SK-N-SH (cell line): ENCODE results near the gene MTF1. TPM values are rescaled to one million over a fixed set of nuclear protein-coding genes. Genes with fewer than 3 reads are reported as not detected.

Experiments
- CTCF ChIA-PET: fragments of 300-600, 350-600 bp; formaldehyde crosslinking; extraction: SDS; loops from one replicate; lab custom pipeline; 2021; lab: Yijun Ruan, JAX
- POLR2A ChIA-PET: fragments of 350-600 bp; sonication (Branson Sonifier 250); formaldehyde crosslinking; extraction: SDS; loops from one replicate; lab custom pipeline; 2020; ENCODE audit warnings: antibody characterized with exemption, inconsistent platforms; lab: Yijun Ruan, JAX
- DNase-seq: peaks from one replicate; pipeline ENCODE4 v3.0.0; 2012
- H2AFZ ChIP-seq: fragments of 200-600 bp; sonication (generic); 2 replicates; pipeline ENCODE4 v1.8.1; 2016; ENCODE audit warnings: antibody characterized with exemption, mild to moderate bottlenecking, low read depth
- H3F3A ChIP-seq: fragments of 200-600 bp; sonication (generic); replicated peaks from 2 replicates; pipeline ENCODE3; 2016; ENCODE audit warnings: antibody characterized with exemption, mild to moderate bottlenecking; ENCODE audit not compliant: insufficient read depth
- H3K27ac ChIP-seq, 2 experiments: fragments of 200-500 bp in 1 of 2; fragments of 200-600 bp in 1 of 2; sonication (Bioruptor generic) in 1 of 2; sonication (generic), shearing (Covaris generic) in 1 of 2; 2 replicates each; pipeline versions ENCODE4 v1.5.1 to v1.6.1; 2014 to 2016; ENCODE audit warnings: low read depth in 2 of 2, inconsistent platforms in 1 of 2, low read length in 1 of 2, mild to moderate bottlenecking in 1 of 2, mixed read lengths in 1 of 2
- H3K27me3 ChIP-seq: fragments of 200-600 bp; sonication (generic), shearing (Covaris generic); 2 replicates; pipeline ENCODE4 v1.6.1; 2016; ENCODE audit warnings: mixed run types; ENCODE audit not compliant: insufficient read depth
- H3K36me3 ChIP-seq, 2 experiments: fragments of 200-500 bp in 1 of 2; fragments of 200-600 bp in 1 of 2; sonication (Bioruptor generic) in 1 of 2; sonication (generic) in 1 of 2; replicated peaks in 1 of 2; 2 replicates each; pipeline versions ENCODE3 to v1.5.1; 2014 to 2016; ENCODE audit warnings: low read length in 1 of 2, mild to moderate bottlenecking in 1 of 2; ENCODE audit not compliant: insufficient read depth in 2 of 2, control insufficient read depth in 1 of 2
- H3K4me1 ChIP-seq, 2 experiments: fragments of 200-500 bp in 1 of 2; fragments of 200-600 bp in 1 of 2; sonication (Bioruptor generic) in 1 of 2; sonication (generic), shearing (Covaris generic) in 1 of 2; 2 replicates each; pipeline versions ENCODE4 v1.5.1 to v1.6.1; 2014 to 2016; ENCODE audit warnings: low read depth in 1 of 2, low read length in 1 of 2, mixed run types in 1 of 2; ENCODE audit not compliant: insufficient read depth in 2 of 2, control insufficient read depth in 1 of 2
- H3K4me2 ChIP-seq: fragments of 200-600 bp; sonication (generic), shearing (Covaris generic); 2 replicates; pipeline ENCODE4 v1.6.1; 2017; ENCODE audit warnings: mixed run types
- H3K4me3 ChIP-seq, 2 experiments: fragments of 200-500 bp in 1 of 2; fragments of 200-600 bp in 1 of 2; sonication (Bioruptor generic) in 1 of 2; sonication (generic), shearing (Covaris generic) in 1 of 2; 2 replicates each; pipeline versions ENCODE4 v1.5.1 to v1.8.1; 2014 to 2016; ENCODE audit warnings: low read depth in 2 of 2, inconsistent platforms in 1 of 2, low read length in 1 of 2, mild to moderate bottlenecking in 1 of 2, mixed read lengths in 1 of 2, moderate library complexity in 1 of 2
- H3K79me2 ChIP-seq: fragments of 200-600 bp; sonication (generic); 2 replicates; pipeline ENCODE4 v1.8.1; 2017; ENCODE audit warnings: mild to moderate bottlenecking; ENCODE audit not compliant: insufficient read depth
- H3K9ac ChIP-seq: fragments of 200-600 bp; sonication (generic); 2 replicates; pipeline ENCODE4 v1.6.1; 2017; ENCODE audit warnings: mixed run types
- H3K9me2 ChIP-seq: fragments of 200-600 bp; sonication (generic); 2 replicates; pipeline ENCODE4 v1.6.1; 2017; ENCODE audit warnings: mixed run types
- H3K9me3 ChIP-seq: fragments of 200-600 bp; sonication (generic); 2 replicates; pipeline ENCODE4 v1.6.1; 2017; ENCODE audit warnings: mixed run types, mild to moderate bottlenecking, moderate library complexity
- H4K20me1 ChIP-seq: fragments of 200-600 bp; sonication (generic); 2 replicates; pipeline ENCODE4 v1.6.1; 2017; ENCODE audit warnings: mild to moderate bottlenecking, mixed run types; ENCODE audit not compliant: insufficient read depth
- CHD2 ChIP-seq: fragments of 150-350 bp; IDR thresholded peaks from 2 replicates; pipeline ENCODE4 v1.6.1; 2018; ENCODE audit warnings: low read length; ENCODE audit not compliant: partially characterized antibody
- ELF1 ChIP-seq: IDR thresholded peaks from 2 replicates; pipeline ENCODE4 v1.4.0; 2012
- EZH2phosphoT487 ChIP-seq: fragments of 200-600 bp; sonication (generic); IDR thresholded peaks from 2 replicates; pipeline ENCODE4 v1.6.1; 2017; ENCODE audit warnings: low read depth, mixed run types, mild to moderate bottlenecking, antibody characterized with exemption, moderate library complexity, borderline replicate concordance
- FOSL2 ChIP-seq: IDR thresholded peaks from 2 replicates; pipeline ENCODE4 v1.4.0; 2012; ENCODE audit warnings: low read depth, mild to moderate bottlenecking, moderate library complexity, borderline replicate concordance
- FOXJ3 ChIP-seq: sonication (generic); formaldehyde crosslinking; IDR thresholded peaks from 2 replicates; pipeline ENCODE4 v1.5.1; 2020; ENCODE audit warnings: mild to moderate bottlenecking, missing genetic modification reagents
- FOXM1 ChIP-seq: IDR thresholded peaks from 2 replicates; pipeline ENCODE4 v1.4.0; 2012; ENCODE audit warnings: low read depth, mild to moderate bottlenecking
- GABPA ChIP-seq: IDR thresholded peaks from 2 replicates; pipeline ENCODE4 v1.4.0; 2012; ENCODE audit warnings: low read depth, mild to moderate bottlenecking
- GATA2 ChIP-seq: sonication (generic); formaldehyde crosslinking; IDR thresholded peaks from 2 replicates; pipeline ENCODE4 v1.5.0; 2020; ENCODE audit warnings: mild to moderate bottlenecking, missing genetic modification reagents
- JUND ChIP-seq: IDR thresholded peaks from 2 replicates; pipeline ENCODE4 v1.4.0; 2012
- MEF2A ChIP-seq: IDR thresholded peaks from 2 replicates; pipeline ENCODE4 v1.4.0; 2012; ENCODE audit warnings: low read depth, borderline replicate concordance
- MXI1 ChIP-seq: IDR thresholded peaks from 2 replicates; pipeline ENCODE4 v1.6.1; 2012; ENCODE audit warnings: mild to moderate bottlenecking, low read depth, low read length, improper control_type of control experiment
- NFIC ChIP-seq: IDR thresholded peaks from 2 replicates; pipeline ENCODE4 v1.4.0; 2012; ENCODE audit warnings: borderline replicate concordance
- RFX5 ChIP-seq: IDR thresholded peaks from 2 replicates; pipeline ENCODE4 v1.6.1; 2012; ENCODE audit warnings: mild to moderate bottlenecking, improper control_type of control experiment, low read length
- RXRA ChIP-seq: IDR thresholded peaks from 2 replicates; pipeline ENCODE4 v1.4.0; 2012; ENCODE audit warnings: low read depth, mild to moderate bottlenecking, borderline replicate concordance
- SIN3A ChIP-seq: IDR thresholded peaks from 2 replicates; pipeline ENCODE4 v1.6.1; 2012; ENCODE audit warnings: low read depth, mild to moderate bottlenecking, low read length, moderate library complexity, borderline replicate concordance
- SMC3 ChIP-seq: IDR thresholded peaks from 2 replicates; pipeline ENCODE4 v1.6.1; 2012; ENCODE audit warnings: low read depth, low read length, improper control_type of control experiment
- TEAD4 ChIP-seq: IDR thresholded peaks from 2 replicates; pipeline ENCODE4 v1.4.0; 2012; ENCODE audit warnings: mild to moderate bottlenecking, borderline replicate concordance; ENCODE audit not compliant: insufficient read depth
- WGBS: methylation state at CpG from one replicate; pipeline ENCODE4 v1.1.6; 2017; ENCODE audit warnings: low lambda C conversion rate; 5-methylcytosine and 5-hydroxymethylcytosine counted together
- polyA plus RNA-seq, 3 experiments: library from polyadenylated mRNA; depleted of rRNA; stranded (reverse); fragments of >200 nt; gene quantifications; 2 replicates each; pipeline ENCODE4 v1.2.3, GENCODE V29; 2012
- TF ChIP-seq, protein P1 (sequence below): fragments of 150-350 bp; IDR thresholded peaks from 2 replicates; pipeline ENCODE4 v1.6.1; 2016; ENCODE audit warnings: mild to moderate bottlenecking, low read depth, low read length
- TF ChIP-seq, protein P2 (sequence below): IDR thresholded peaks from 2 replicates; pipeline ENCODE4 v1.4.0; 2012; ENCODE audit warnings: low read depth
- TF ChIP-seq, protein P3 (sequence below): IDR thresholded peaks from 2 replicates; pipeline ENCODE4 v1.4.0; 2012; ENCODE audit warnings: low read depth, borderline replicate concordance
- TF ChIP-seq, protein P4 (sequence below): fragments of 200-600 bp; sonication (generic); IDR thresholded peaks from 2 replicates; pipeline ENCODE4 v1.6.1; 2017; ENCODE audit warnings: antibody characterized with exemption, mild to moderate bottlenecking, moderate library complexity
- TF ChIP-seq, protein P5 (sequence below): IDR thresholded peaks from 2 replicates; pipeline ENCODE4 v1.4.0; 2012; ENCODE audit warnings: low read depth, borderline replicate concordance

The MTF1 gene
- polyA plus RNA-seq, 1 of the 3 experiments (the other 2 are of a cell fraction) = 5.0 TPM

DNA sequence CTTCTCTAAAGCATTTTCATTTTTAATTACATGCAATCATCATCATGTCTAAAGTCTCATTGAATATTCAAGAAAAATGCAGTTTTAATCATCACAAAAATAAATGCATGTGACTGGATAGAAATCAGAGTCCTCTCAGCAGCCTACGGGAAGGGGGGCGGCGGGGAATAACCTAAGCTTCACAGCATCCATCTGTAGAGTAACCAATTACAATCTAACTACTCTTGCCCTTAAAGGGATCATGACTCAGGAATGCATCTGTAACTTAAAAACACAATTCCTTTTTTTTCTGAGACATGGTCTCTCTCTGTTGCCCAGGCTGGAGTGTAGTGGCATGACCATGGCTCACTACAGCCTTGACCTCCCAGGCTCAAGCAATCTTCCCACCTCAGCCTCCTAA lies 22.6 kb downstream of the MTF1 start:
- H4K20me1 ChIP-seq = peaks cover 6% of the 10 kb centered on the region; the same call in 1 of the 2 replicates
- POLR2A ChIA-PET = no interaction called here

DNA sequence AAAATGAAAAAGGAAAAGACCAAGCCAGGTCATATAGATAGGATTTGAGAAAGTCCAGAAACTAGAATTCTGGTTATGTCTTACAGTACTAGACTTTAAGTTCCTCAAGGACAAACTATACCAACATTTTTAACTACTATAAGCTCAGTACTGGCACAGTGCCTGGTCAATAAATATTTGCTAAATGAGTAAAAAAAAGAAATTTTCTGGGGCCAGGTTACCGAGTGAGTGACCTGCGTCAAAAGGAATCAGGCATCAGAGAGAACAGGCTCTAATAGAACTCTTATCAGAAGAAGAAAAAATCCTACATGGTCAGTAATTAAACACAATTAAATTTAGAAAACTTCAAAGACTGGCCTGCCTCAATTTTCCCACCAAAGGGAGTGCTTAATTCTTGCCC lies 27.6 kb downstream of the MTF1 start:
- peaks cover 62 to 66% of the 10 kb centered on the region in 2 experiments for H3K36me3 ChIP-seq
- no peaks in the 10 kb centered on the region for H3K79me2 ChIP-seq
- H3K9ac ChIP-seq = no peak overlapping the region
- H3K4me3 ChIP-seq = no peak overlapping the region
- H3K9me2 ChIP-seq = no peaks in the 10 kb centered on the region
- no peaks in the 10 kb centered on the region for H3K9me3 ChIP-seq
- ChIA-PET CTCF (interaction anchor here (0.8 to 2.6 kb wide), 6 partner anchors 8 to 44 kb away, joined by 3 to 9 read pairs (median 4); no protein-coding TSS in a partner anchor), POLR2A (no interaction called here)
- H3K4me1 ChIP-seq = no peaks in the 10 kb centered on the region
- DNase-seq = no peak
- H3F3A ChIP-seq = no peaks in the 10 kb centered on the region
- H2AFZ ChIP-seq = no peak overlapping the region
- H3K27me3 ChIP-seq = no peaks in the 10 kb centered on the region
- H3K27ac ChIP-seq = no peak overlapping the region
- H3K4me2 ChIP-seq = no peak overlapping the region
- H4K20me1 ChIP-seq = no peaks in the 10 kb centered on the region
- WGBS = 66% methylated on average over 2 of the region's 2 CpGs
- no peak for TF ChIP-seq NFIC
- no peak for TF ChIP-seq SMC3
- no peak for TF ChIP-seq GABPA
- TF ChIP-seq RXRA = no peak
- TF ChIP-seq, protein P1, sequence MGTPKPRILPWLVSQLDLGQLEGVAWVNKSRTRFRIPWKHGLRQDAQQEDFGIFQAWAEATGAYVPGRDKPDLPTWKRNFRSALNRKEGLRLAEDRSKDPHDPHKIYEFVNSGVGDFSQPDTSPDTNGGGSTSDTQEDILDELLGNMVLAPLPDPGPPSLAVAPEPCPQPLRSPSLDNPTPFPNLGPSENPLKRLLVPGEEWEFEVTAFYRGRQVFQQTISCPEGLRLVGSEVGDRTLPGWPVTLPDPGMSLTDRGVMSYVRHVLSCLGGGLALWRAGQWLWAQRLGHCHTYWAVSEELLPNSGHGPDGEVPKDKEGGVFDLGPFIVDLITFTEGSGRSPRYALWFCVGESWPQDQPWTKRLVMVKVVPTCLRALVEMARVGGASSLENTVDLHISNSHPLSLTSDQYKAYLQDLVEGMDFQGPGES = no peak
- TF ChIP-seq, protein P2, sequence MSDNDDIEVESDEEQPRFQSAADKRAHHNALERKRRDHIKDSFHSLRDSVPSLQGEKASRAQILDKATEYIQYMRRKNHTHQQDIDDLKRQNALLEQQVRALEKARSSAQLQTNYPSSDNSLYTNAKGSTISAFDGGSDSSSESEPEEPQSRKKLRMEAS = no peak
- TF ChIP-seq JUND = no peak
- TF ChIP-seq, protein P3, sequence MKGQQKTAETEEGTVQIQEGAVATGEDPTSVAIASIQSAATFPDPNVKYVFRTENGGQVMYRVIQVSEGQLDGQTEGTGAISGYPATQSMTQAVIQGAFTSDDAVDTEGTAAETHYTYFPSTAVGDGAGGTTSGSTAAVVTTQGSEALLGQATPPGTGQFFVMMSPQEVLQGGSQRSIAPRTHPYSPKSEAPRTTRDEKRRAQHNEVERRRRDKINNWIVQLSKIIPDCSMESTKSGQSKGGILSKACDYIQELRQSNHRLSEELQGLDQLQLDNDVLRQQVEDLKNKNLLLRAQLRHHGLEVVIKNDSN = no peak
- TF ChIP-seq MEF2A = no peak
- no peak for TF ChIP-seq FOXJ3 (CRISPR knock-in tag)
- no peak for TF ChIP-seq ELF1
- TF ChIP-seq TEAD4 = no peak

More for the DNA sequence above, 22.6 kb downstream of the MTF1 start:
- CTCF ChIA-PET = interaction anchor here (1.0 kb wide), 1 partner anchor 24 kb away, joined by 3 read pairs; no protein-coding TSS in a partner anchor
- DNase-seq = no peak
- no peak overlapping the region for H2AFZ ChIP-seq
- H3K27ac ChIP-seq = no peak overlapping the region
- peaks cover 62 to 74% of the 10 kb centered on the region in 2 experiments for H3K36me3 ChIP-seq
- H3K27me3 ChIP-seq = no peaks in the 10 kb centered on the region
- no peak overlapping the region for H3K4me3 ChIP-seq
- no peaks in the 10 kb centered on the region for H3F3A ChIP-seq
- no peak overlapping the region for H3K4me2 ChIP-seq
- peaks cover 11% of the 10 kb centered on the region; the same call in 1 of the 2 replicates for H3K79me2 ChIP-seq
- TF ChIP-seq, protein P4, sequence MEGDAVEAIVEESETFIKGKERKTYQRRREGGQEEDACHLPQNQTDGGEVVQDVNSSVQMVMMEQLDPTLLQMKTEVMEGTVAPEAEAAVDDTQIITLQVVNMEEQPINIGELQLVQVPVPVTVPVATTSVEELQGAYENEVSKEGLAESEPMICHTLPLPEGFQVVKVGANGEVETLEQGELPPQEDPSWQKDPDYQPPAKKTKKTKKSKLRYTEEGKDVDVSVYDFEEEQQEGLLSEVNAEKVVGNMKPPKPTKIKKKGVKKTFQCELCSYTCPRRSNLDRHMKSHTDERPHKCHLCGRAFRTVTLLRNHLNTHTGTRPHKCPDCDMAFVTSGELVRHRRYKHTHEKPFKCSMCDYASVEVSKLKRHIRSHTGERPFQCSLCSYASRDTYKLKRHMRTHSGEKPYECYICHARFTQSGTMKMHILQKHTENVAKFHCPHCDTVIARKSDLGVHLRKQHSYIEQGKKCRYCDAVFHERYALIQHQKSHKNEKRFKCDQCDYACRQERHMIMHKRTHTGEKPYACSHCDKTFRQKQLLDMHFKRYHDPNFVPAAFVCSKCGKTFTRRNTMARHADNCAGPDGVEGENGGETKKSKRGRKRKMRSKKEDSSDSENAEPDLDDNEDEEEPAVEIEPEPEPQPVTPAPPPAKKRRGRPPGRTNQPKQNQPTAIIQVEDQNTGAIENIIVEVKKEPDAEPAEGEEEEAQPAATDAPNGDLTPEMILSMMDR = no peak
- TF ChIP-seq MXI1 (no peak), FOSL2 (no peak), GATA2 (CRISPR knock-in tag) (no peak), EZH2phosphoT487 (no peak), TEAD4 (no peak), FOXM1 (no peak), RFX5 (no peak), SMC3 (no peak), GABPA (no peak), CHD2 (no peak), SIN3A (no peak), RXRA (no peak)
- TF ChIP-seq, protein P5, sequence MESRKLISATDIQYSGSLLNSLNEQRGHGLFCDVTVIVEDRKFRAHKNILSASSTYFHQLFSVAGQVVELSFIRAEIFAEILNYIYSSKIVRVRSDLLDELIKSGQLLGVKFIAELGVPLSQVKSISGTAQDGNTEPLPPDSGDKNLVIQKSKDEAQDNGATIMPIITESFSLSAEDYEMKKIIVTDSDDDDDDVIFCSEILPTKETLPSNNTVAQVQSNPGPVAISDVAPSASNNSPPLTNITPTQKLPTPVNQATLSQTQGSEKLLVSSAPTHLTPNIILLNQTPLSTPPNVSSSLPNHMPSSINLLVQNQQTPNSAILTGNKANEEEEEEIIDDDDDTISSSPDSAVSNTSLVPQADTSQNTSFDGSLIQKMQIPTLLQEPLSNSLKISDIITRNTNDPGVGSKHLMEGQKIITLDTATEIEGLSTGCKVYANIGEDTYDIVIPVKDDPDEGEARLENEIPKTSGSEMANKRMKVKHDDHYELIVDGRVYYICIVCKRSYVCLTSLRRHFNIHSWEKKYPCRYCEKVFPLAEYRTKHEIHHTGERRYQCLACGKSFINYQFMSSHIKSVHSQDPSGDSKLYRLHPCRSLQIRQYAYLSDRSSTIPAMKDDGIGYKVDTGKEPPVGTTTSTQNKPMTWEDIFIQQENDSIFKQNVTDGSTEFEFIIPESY = no peak
- WGBS = 78% methylated on average over 3 of the region's 3 CpGs
- H3K9ac ChIP-seq = no peak overlapping the region
- H3K9me3 ChIP-seq = no peaks in the 10 kb centered on the region
- no peaks in the 10 kb centered on the region for H3K4me1 ChIP-seq
- H3K9me2 ChIP-seq = no peaks in the 10 kb centered on the region
